ENCODE measurements around the gene TSPAN9.

GRCh38 chr12:3328081-3328480 is 250.9 kb downstream of the TSPAN9 start:
- TF ChIP-seq CTCF (IDR thresholded peaks at IDR 0.05) (no peak), POLR2A (IDR thresholded peaks at IDR 0.05) (no peak)

Measured in testis (tissue), 2 donors.